ENCODE results near the gene CRYGB. TPM values are rescaled to one million over a fixed set of nuclear protein-coding genes. Genes with fewer than 3 reads are reported as not detected.

Gene CRYGB
- total and polyA plus RNA-seq, 2 of the 13 experiments (the other 11 are each of a cell fraction or from before 2014, with no cell fraction given): not detected

GRCh38 chr2:208129744-208130711 lies 15.9 kb downstream of the CRYGB start, which contains the start of gene CRYGC (continued):
- TF ChIP-seq MIXL1 (CRISPR knock-in tag; IDR thresholded peaks at IDR 0.05): peak; percentile 81; the same call in 1 of the 2 replicates
- TF ChIP-seq ZBTB39 (CRISPR knock-in tag; IDR thresholded peaks at IDR 0.05): no peak
- TF ChIP-seq ZNF383 (CRISPR knock-in tag; IDR thresholded peaks at IDR 0.05; ENCODE audit: borderline replicate concordance): no peak
- no peak for TF ChIP-seq SALL2 (CRISPR knock-in tag; IDR thresholded peaks at IDR 0.05)
- TF ChIP-seq CREB1 (IDR thresholded peaks at IDR 0.05): no peak
- TF ChIP-seq CREB1 (CRISPR knock-in tag; IDR thresholded peaks at IDR 0.05): no peak
- no peak for TF ChIP-seq ZNF280B (CRISPR knock-in tag; IDR thresholded peaks at IDR 0.05; ENCODE audit: borderline replicate concordance)
- no peak for TF ChIP-seq TSC22D2 (CRISPR knock-in tag; IDR thresholded peaks at IDR 0.05; ENCODE audit: borderline replicate concordance)
- TF ChIP-seq MXD3 (CRISPR knock-in tag; IDR thresholded peaks at IDR 0.05): no peak
- peak; percentile 82 for TF ChIP-seq HNF4G (IDR thresholded peaks at IDR 0.05; ENCODE audit: borderline replicate concordance, low read depth, low read length)
- TF ChIP-seq HNF4G (CRISPR knock-in tag; IDR thresholded peaks at IDR 0.05; ENCODE audit: borderline replicate concordance, low read depth): peak; percentile 68; the same call in 1 of the 2 replicates
- TF ChIP-seq ZNF691 (CRISPR knock-in tag; IDR thresholded peaks at IDR 0.05; ENCODE audit: borderline replicate concordance, low read depth): no peak
- TF ChIP-seq ZNF17 (CRISPR knock-in tag; IDR thresholded peaks at IDR 0.05): no peak
- TF ChIP-seq TRIM24 (CRISPR knock-in tag; IDR thresholded peaks at IDR 0.05): no peak
- TF ChIP-seq ZBTB42 (CRISPR knock-in tag; IDR thresholded peaks at IDR 0.05): no peak
- no peak for TF ChIP-seq ZNF546 (CRISPR knock-in tag; conservative IDR thresholded peaks at IDR 0.05)
- TF ChIP-seq BRCA1 (CRISPR knock-in tag; IDR thresholded peaks at IDR 0.05): no peak
- no peak for TF ChIP-seq SRY (CRISPR knock-in tag; IDR thresholded peaks at IDR 0.05)
- TF ChIP-seq ZNF792 (CRISPR knock-in tag; IDR thresholded peaks at IDR 0.05): peak; percentile 54; the same call in 1 of the 2 replicates
- TF ChIP-seq PHF20 (CRISPR knock-in tag; IDR thresholded peaks at IDR 0.05): no peak; the same call in 1 of the 2 replicates
- no peak for TF ChIP-seq MAZ (IDR thresholded peaks at IDR 0.05; ENCODE audit: borderline replicate concordance, low read depth, low read length)
- TF ChIP-seq MAZ (CRISPR knock-in tag; IDR thresholded peaks at IDR 0.05; ENCODE audit: low read depth): no peak
- peak; percentile 76 for TF ChIP-seq PITX1 (CRISPR knock-in tag; IDR thresholded peaks at IDR 0.05)
- TF ChIP-seq ZNF274 (CRISPR knock-in tag; IDR thresholded peaks at IDR 0.05): no peak
- TF ChIP-seq ZNF501 (CRISPR knock-in tag; IDR thresholded peaks at IDR 0.05): peak; percentile 56; the same call in 1 of the 2 replicates
- TF ChIP-seq ZFYVE20 (CRISPR knock-in tag; IDR thresholded peaks at IDR 0.05; ENCODE audit: borderline replicate concordance, low read depth): no peak
- no peak for TF ChIP-seq HES4 (CRISPR knock-in tag; IDR thresholded peaks at IDR 0.05; ENCODE audit: borderline replicate concordance)

Data from HepG2 (cell line).